ENCODE data around the gene C2orf78. TPM values are rescaled to one million over a fixed set of nuclear protein-coding genes. Genes with fewer than 3 reads are reported as not detected.
A peak's percentile ranks its signal among the peaks of the same experiment; 100 is the strongest.
"Not testable (repeated sequence)": the region's sequence is repeated elsewhere in the genome, so short reads cannot be mapped to it uniquely, and the experiment has no call there.

C2orf78 gene
- total RNA-seq, 1 experiment from 2014 or later: 0.39 TPM

DNA sequence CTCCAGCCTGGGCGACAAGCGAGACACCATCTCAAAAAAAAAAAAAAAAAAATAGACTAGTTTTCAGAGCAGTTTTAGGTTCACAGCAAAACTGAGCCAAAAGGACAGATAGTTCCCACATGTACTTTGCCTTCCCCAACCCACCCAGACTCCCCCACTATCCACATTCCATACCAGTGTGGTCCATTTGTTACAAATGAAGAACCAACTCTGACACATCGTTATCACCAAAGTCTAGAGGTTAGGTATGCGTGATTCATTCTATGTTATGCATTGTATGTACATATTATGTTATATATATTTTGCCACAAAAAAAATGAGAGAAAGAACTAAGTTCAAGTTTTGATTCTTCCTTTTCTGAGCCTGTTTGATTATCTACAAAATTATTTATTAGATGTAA is 7.6 kb upstream of the C2orf78 start:
- H3K36me3 Mint-ChIP-seq: peaks cover 39% of the 10 kb centered on the region
- CTCF ChIA-PET: no interaction called here

DNA sequence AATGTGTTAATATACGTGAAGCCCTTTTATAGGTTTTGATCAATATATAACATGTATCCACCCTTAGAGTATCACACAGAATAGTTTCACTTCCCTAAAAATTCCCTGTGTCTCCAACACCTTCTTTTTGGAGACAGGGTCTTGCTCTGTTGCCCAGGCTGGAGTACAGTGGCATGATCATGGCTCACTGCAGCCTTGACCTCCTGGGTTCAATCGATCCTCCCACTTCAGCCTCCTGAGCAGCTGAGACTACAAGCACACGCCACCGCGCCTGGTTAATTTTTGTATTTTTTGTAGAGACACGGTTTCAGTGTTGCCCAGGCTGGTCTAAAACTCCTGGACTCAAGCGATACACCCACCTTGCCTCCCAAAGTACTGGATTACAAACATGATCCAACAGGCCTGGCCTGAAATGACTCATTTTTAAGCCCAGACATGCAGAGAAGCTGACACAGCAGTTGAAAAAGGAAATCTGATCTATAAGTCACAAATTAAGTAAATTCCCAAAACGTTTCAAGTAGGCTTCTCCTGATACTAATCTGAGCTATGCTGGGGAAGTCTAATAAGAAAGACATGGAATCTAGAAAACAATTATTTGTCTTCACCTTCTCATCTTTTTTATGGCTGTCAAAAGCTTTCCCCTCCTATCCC is 7.0 kb upstream of the C2orf78 start:
- H3K9me3 Mint-ChIP-seq: no peaks in the 10 kb centered on the region
- peaks cover 10% of the 10 kb centered on the region for H3K4me1 Mint-ChIP-seq
- CTCF ChIA-PET: no interaction called here
- ATAC-seq: no peak
- no peaks in the 10 kb centered on the region for H3K27me3 Mint-ChIP-seq (ENCODE audit: low read depth)
- peaks cover 38% of the 10 kb centered on the region for H3K36me3 Mint-ChIP-seq
- POLR2A ChIA-PET: no interaction called here
- no peak overlapping the region for H3K4me3 Mint-ChIP-seq
- TF ChIP-seq ZNF232 (CRISPR knock-in tag; IDR thresholded peaks at IDR 0.05) (no peak), RELA (CRISPR knock-in tag; IDR thresholded peaks at IDR 0.05; ENCODE audit: borderline replicate concordance) (no peak)
- TF ChIP-seq, protein P1, sequence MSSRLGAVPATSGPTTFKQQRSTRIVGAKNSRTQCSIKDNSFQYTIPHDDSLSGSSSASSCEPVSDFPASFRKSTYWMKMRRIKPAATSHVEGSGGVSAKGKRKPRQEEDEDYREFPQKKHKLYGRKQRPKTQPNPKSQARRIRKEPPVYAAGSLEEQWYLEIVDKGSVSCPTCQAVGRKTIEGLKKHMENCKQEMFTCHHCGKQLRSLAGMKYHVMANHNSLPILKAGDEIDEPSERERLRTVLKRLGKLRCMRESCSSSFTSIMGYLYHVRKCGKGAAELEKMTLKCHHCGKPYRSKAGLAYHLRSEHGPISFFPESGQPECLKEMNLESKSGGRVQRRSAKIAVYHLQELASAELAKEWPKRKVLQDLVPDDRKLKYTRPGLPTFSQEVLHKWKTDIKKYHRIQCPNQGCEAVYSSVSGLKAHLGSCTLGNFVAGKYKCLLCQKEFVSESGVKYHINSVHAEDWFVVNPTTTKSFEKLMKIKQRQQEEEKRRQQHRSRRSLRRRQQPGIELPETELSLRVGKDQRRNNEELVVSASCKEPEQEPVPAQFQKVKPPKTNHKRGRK (CRISPR knock-in tag; IDR thresholded peaks at IDR 0.05; ENCODE audit: borderline replicate concordance): no peak
- no peak overlapping the region for H3K27ac Mint-ChIP-seq
- no peak for DNase-seq (ENCODE audit: low spot score)

More for the DNA sequence above, 7.6 kb upstream of the C2orf78 start:
- POLR2A ChIA-PET: no interaction called here
- ATAC-seq (no peak), DNase-seq (ENCODE audit: low spot score) (no peak)
- Mint-ChIP-seq H3K27me3 (ENCODE audit: low read depth) (no peaks in the 10 kb centered on the region), H3K4me3 (no peak overlapping the region), H3K27ac (no peak overlapping the region), H3K9me3 (no peaks in the 10 kb centered on the region), H3K4me1 (peaks cover 10% of the 10 kb centered on the region)
- TF ChIP-seq, protein P2, sequence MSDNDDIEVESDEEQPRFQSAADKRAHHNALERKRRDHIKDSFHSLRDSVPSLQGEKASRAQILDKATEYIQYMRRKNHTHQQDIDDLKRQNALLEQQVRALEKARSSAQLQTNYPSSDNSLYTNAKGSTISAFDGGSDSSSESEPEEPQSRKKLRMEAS (CRISPR knock-in tag; IDR thresholded peaks at IDR 0.05): no peak
- no peak for TF ChIP-seq OVOL2 (CRISPR knock-in tag; IDR thresholded peaks at IDR 0.05; ENCODE audit: borderline replicate concordance)
- TF ChIP-seq, protein P3, sequence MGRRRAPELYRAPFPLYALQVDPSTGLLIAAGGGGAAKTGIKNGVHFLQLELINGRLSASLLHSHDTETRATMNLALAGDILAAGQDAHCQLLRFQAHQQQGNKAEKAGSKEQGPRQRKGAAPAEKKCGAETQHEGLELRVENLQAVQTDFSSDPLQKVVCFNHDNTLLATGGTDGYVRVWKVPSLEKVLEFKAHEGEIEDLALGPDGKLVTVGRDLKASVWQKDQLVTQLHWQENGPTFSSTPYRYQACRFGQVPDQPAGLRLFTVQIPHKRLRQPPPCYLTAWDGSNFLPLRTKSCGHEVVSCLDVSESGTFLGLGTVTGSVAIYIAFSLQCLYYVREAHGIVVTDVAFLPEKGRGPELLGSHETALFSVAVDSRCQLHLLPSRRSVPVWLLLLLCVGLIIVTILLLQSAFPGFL (CRISPR knock-in tag; IDR thresholded peaks at IDR 0.05; ENCODE audit: borderline replicate concordance): no peak

DNA sequence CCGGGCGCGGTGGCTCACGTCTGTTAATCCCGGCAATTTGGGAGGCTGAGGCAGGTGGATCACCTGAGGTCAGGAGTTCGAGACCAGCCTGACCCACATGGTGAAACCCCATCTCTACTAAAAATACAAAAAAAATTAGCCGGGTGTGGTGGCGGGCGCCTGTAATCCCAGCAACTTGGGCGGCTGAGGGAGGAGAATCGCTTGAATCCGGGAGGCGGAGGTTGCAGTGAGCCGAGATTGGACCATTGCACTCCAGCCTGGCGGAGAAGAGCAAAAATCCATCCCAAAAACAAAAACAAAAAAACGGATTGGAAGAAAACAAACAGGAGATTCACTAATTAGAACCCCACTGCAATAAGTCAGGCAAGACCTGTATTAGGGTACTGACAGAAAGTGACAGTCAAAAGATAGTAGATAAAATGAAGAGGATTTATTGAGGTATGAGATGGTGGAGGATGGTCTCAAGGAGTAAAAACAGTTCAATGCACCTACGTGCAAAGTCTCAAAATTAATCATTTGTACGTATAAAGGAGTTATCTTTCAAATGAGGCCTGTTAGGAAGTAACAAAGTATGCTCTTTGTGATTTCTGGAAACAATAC is 5.0 kb upstream of the C2orf78 start:
- H3K4me3 Mint-ChIP-seq: peak overlapping the region; percentile 96
- CTCF ChIA-PET; H3K4me1 Mint-ChIP-seq; DNase-seq (ENCODE audit: low spot score); H3K9me3 Mint-ChIP-seq; ATAC-seq; H3K27me3 Mint-ChIP-seq (ENCODE audit: low read depth): not testable (repeated sequence)
- peak overlapping the region; percentile 67; the same call in 1 of the 2 replicates for H3K27ac Mint-ChIP-seq
- POLR2A ChIA-PET: interaction anchor here (1.0 kb wide), 1 partner anchor 49 kb away, joined by 3 read pairs; no protein-coding TSS in a partner anchor
- H3K36me3 Mint-ChIP-seq: peaks cover 24% of the 10 kb centered on the region

DNA sequence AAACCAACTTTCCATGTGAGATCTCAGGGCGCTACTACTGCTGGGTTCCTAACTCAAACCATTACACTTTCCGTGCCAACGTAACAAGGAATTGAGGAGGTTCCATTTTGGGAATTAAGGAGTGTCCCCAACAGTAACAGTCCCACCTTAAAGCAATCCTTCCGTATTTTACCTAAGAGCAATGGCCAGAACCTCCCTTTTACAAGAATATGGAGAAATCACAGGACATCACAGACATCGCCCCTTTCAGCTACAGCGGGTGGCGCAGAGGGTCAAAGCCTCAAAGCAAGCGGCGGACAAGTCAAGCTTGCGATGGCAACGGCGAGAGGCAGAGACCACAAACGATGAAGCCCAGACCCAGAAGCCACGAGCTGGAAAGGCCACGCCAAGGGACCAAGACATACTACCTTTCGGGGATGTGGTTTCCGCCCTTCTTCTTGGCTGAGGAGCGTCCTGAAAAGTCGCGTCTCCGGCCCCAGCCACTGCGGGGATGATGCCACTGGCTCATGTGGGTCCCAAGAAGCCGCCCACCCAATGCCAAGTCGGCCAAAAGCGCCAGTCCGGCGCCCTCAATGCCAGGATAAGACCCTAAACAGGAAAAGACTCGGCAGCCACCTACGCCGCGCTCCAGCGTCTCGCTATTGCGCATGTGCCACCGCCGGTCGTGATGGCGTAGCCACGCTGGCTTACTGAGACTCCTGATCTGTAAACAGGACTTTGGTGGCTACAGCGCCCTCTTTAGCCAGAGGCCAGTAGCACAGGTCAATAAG is 4.3 kb upstream of the C2orf78 start, which contains the start of gene DUSP11:
DUSP11 (minus strand) TSS at position 637 of the 770 bp plus-strand sequence; CDS start at position 508, 129 bp downstream.
- Mint-ChIP-seq H3K4me3 (peak within 1 kb of the TSS; percentile 96), H3K9me3 (no peaks in the 10 kb centered on the region), H3K27me3 (ENCODE audit: low read depth) (no peaks in the 10 kb centered on the region), H3K27ac (peak within 1 kb of the TSS; percentile 67), H3K36me3 (peaks cover 18% of the 10 kb centered on the region), H3K4me1 (peaks cover 10% of the 10 kb centered on the region)
- ChIA-PET POLR2A (interaction anchor here (1.0 kb wide), 1 partner anchor 49 kb away, joined by 3 read pairs; no protein-coding TSS in a partner anchor), CTCF (no interaction called here)
- peak; percentile 100 for ATAC-seq
- peak; percentile 97 for DNase-seq (ENCODE audit: low spot score)
- TF ChIP-seq SMAD3 (CRISPR knock-in tag; IDR thresholded peaks at IDR 0.05; ENCODE audit: borderline replicate concordance) (no peak), ATF1 (CRISPR knock-in tag; IDR thresholded peaks at IDR 0.05) (no peak), CREB1 (CRISPR knock-in tag; IDR thresholded peaks at IDR 0.05) (no peak), ETV6 (CRISPR knock-in tag; IDR thresholded peaks at IDR 0.05) (0 out of 2 replicates have a peak, but pooled peaks have one; percentile 55), TEAD1 (CRISPR knock-in tag; IDR thresholded peaks at IDR 0.05) (no peak), ZNF396 (CRISPR knock-in tag; IDR thresholded peaks at IDR 0.05; ENCODE audit: borderline replicate concordance) (no peak)
- TF ChIP-seq, protein P4, sequence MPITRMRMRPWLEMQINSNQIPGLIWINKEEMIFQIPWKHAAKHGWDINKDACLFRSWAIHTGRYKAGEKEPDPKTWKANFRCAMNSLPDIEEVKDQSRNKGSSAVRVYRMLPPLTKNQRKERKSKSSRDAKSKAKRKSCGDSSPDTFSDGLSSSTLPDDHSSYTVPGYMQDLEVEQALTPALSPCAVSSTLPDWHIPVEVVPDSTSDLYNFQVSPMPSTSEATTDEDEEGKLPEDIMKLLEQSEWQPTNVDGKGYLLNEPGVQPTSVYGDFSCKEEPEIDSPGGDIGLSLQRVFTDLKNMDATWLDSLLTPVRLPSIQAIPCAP (CRISPR knock-in tag; IDR thresholded peaks at IDR 0.05): peak; percentile 77; the same call in 1 of the 2 replicates
- TF ChIP-seq, protein P5, sequence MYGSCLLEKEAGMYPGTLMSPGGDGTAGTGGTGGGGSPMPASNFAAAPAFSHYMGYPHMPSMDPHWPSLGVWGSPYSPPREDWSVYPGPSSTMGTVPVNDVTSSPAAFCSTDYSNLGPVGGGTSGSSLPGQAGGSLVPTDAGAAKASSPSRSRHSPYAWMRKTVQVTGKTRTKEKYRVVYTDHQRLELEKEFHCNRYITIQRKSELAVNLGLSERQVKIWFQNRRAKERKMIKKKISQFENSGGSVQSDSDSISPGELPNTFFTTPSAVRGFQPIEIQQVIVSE (CRISPR knock-in tag; IDR thresholded peaks at IDR 0.05; ENCODE audit: borderline replicate concordance): no peak
- TF ChIP-seq, protein P6, sequence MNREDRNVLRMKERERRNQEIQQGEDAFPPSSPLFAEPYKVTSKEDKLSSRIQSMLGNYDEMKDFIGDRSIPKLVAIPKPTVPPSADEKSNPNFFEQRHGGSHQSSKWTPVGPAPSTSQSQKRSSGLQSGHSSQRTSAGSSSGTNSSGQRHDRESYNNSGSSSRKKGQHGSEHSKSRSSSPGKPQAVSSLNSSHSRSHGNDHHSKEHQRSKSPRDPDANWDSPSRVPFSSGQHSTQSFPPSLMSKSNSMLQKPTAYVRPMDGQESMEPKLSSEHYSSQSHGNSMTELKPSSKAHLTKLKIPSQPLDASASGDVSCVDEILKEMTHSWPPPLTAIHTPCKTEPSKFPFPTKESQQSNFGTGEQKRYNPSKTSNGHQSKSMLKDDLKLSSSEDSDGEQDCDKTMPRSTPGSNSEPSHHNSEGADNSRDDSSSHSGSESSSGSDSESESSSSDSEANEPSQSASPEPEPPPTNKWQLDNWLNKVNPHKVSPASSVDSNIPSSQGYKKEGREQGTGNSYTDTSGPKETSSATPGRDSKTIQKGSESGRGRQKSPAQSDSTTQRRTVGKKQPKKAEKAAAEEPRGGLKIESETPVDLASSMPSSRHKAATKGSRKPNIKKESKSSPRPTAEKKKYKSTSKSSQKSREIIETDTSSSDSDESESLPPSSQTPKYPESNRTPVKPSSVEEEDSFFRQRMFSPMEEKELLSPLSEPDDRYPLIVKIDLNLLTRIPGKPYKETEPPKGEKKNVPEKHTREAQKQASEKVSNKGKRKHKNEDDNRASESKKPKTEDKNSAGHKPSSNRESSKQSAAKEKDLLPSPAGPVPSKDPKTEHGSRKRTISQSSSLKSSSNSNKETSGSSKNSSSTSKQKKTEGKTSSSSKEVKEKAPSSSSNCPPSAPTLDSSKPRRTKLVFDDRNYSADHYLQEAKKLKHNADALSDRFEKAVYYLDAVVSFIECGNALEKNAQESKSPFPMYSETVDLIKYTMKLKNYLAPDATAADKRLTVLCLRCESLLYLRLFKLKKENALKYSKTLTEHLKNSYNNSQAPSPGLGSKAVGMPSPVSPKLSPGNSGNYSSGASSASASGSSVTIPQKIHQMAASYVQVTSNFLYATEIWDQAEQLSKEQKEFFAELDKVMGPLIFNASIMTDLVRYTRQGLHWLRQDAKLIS (CRISPR knock-in tag; IDR thresholded peaks at IDR 0.05; ENCODE audit: borderline replicate concordance): no peak
- TF ChIP-seq, protein P7, sequence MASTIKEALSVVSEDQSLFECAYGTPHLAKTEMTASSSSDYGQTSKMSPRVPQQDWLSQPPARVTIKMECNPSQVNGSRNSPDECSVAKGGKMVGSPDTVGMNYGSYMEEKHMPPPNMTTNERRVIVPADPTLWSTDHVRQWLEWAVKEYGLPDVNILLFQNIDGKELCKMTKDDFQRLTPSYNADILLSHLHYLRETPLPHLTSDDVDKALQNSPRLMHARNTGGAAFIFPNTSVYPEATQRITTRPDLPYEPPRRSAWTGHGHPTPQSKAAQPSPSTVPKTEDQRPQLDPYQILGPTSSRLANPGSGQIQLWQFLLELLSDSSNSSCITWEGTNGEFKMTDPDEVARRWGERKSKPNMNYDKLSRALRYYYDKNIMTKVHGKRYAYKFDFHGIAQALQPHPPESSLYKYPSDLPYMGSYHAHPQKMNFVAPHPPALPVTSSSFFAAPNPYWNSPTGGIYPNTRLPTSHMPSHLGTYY (CRISPR knock-in tag; IDR thresholded peaks at IDR 0.05): no peak
